H1 (cell line): ENCODE measurements around the gene PIEZO1. TPM values are rescaled to one million over a fixed set of nuclear protein-coding genes. Genes with fewer than 3 reads are reported as not detected.

Source experiments
- CTCF ChIA-PET: fragments of 300-600 bp; sonication (Branson Sonifier 250); formaldehyde crosslinking; loops from one replicate; lab custom pipeline; 2021; ENCODE audit not compliant: partially characterized antibody; lab: Charles Lee
- POLR2A ChIA-PET: fragments of 300-600 bp; sonication (Branson Sonifier 250); formaldehyde crosslinking; loops from one replicate; lab custom pipeline; 2021; ENCODE audit warnings: inconsistent platforms; ENCODE audit not compliant: partially characterized antibody; lab: Charles Lee
- DNase-seq, 2 experiments: peaks; one replicate each; pipeline versions ENCODE4 v3.0.0 to v3.0.0-alpha.2; 2010 to 2022; ENCODE audit warnings: low spot score in 2 of 2, low read depth in 1 of 2, mixed read lengths in 1 of 2
- FAIRE-seq: peaks from 2 replicates; lab custom pipeline; 2011; peaks lifted over from hg19 to GRCh38; lab: Jason Lieb, UNC
- H2AFZ ChIP-seq: 2 replicates; pipeline ENCODE4 v1.8.1; 2012; ENCODE audit warnings: low read length, inconsistent platforms
- H2AK5ac ChIP-seq: 2 replicates; pipeline ENCODE4 v1.6.1; 2013; ENCODE audit warnings: low read depth, low read length
- H2BK120ac ChIP-seq: replicated peaks from 2 replicates; pipeline ENCODE3; 2013; ENCODE audit warnings: low read depth, low read length, inconsistent platforms
- H2BK12ac ChIP-seq: 2 replicates; pipeline ENCODE4 v1.6.1; 2013; ENCODE audit warnings: low read depth, low read length
- H2BK15ac ChIP-seq: 2 replicates; pipeline ENCODE4 v1.6.1; 2013; ENCODE audit warnings: low read length
- H2BK20ac ChIP-seq: 2 replicates; pipeline ENCODE4 v1.6.1; 2013; ENCODE audit warnings: low read length
- H2BK5ac ChIP-seq: 2 replicates; pipeline ENCODE4 v1.6.1; 2013; ENCODE audit warnings: low read depth, low read length
- H3K14ac ChIP-seq: 2 replicates; pipeline ENCODE4 v1.6.1; 2013; ENCODE audit warnings: inconsistent platforms; ENCODE audit not compliant: insufficient read length
- H3K18ac ChIP-seq: 2 replicates; pipeline ENCODE4 v1.6.1; 2013; ENCODE audit warnings: low read length; ENCODE audit errors: extremely low read depth
- H3K23ac ChIP-seq: 2 replicates; pipeline ENCODE4 v1.6.1; 2013; ENCODE audit warnings: inconsistent platforms; ENCODE audit not compliant: insufficient read length
- H3K23me2 ChIP-seq: 2 replicates; pipeline ENCODE4 v1.6.1; 2013; ENCODE audit warnings: low read depth, low read length
- H3K27ac ChIP-seq: 2 replicates; pipeline ENCODE4 v1.6.1; 2011; ENCODE audit warnings: low read depth, low read length, inconsistent platforms
- H3K27me3 ChIP-seq, 4 experiments: replicated peaks in 1 of 4; 1 replicate in 1 of 4; 2 replicates in 3 of 4; pipeline versions ENCODE4 v1.6.1 to v1.8.1; 2011 to 2013; ENCODE audit warnings: low read length in 3 of 4, mild to moderate bottlenecking in 3 of 4, inconsistent platforms in 2 of 4, mixed read lengths in 2 of 4, moderate library complexity in 1 of 4; ENCODE audit not compliant: control insufficient read depth in 3 of 4, insufficient read depth in 3 of 4; ENCODE audit errors: extremely low read depth in 1 of 4
- H3K36me3 ChIP-seq, 4 experiments: 2 replicates each; pipeline versions ENCODE4 v1.6.1 to v1.8.1; 2011 to 2013; ENCODE audit warnings: mild to moderate bottlenecking in 4 of 4, low read length in 3 of 4, moderate library complexity in 2 of 4, control low read depth in 1 of 4, inconsistent platforms in 1 of 4; ENCODE audit not compliant: insufficient read depth in 4 of 4, control insufficient read depth in 2 of 4
- H3K4ac ChIP-seq: replicated peaks from 2 replicates; pipeline ENCODE3; 2013; ENCODE audit warnings: low read length, low read depth, mixed read lengths, inconsistent platforms; ENCODE audit not compliant: insufficient read length
- H3K4me1 ChIP-seq, 4 experiments: replicated peaks in 1 of 4; 1 replicate in 1 of 4; 2 replicates in 3 of 4; pipeline versions ENCODE4 v1.6.1 to v1.8.1; 2011 to 2013; ENCODE audit warnings: low read length in 3 of 4, inconsistent platforms in 2 of 4, mixed read lengths in 1 of 4; ENCODE audit not compliant: insufficient read depth in 4 of 4, control insufficient read depth in 3 of 4
- H3K4me2 ChIP-seq, 2 experiments: 2 replicates each; pipeline versions ENCODE4 v1.6.1 to v1.8.1; 2011 to 2013; ENCODE audit warnings: low read depth in 2 of 2, low read length in 2 of 2, control low read depth in 1 of 2, inconsistent platforms in 1 of 2, mild to moderate bottlenecking in 1 of 2; ENCODE audit not compliant: insufficient read depth in 1 of 2
- H3K4me3 ChIP-seq, 4 experiments: fragments of 200-600, 300-600 bp in 1 of 4; sonication (generic), shearing (Covaris generic), sonication (Bioruptor Twin) in 1 of 4; 2 replicates each; pipeline versions ENCODE4 v1.5.1 to v1.8.1; 2011 to 2016; ENCODE audit warnings: low read length in 4 of 4, low read depth in 3 of 4, control low read depth in 2 of 4, inconsistent platforms in 2 of 4, mild to moderate bottlenecking in 2 of 4, mixed read lengths in 1 of 4, moderate library complexity in 1 of 4; ENCODE audit not compliant: insufficient read depth in 2 of 4; ENCODE audit errors: extremely low read depth in 1 of 4
- H3K56ac ChIP-seq: replicated peaks from 2 replicates; pipeline ENCODE3; 2013; ENCODE audit warnings: low read depth, mild to moderate bottlenecking, mixed read lengths, low read length, inconsistent platforms; ENCODE audit not compliant: insufficient read length
- H3K79me1 ChIP-seq: 2 replicates; pipeline ENCODE4 v1.6.1; 2013; ENCODE audit warnings: low read depth, low read length, control low read depth
- H3K79me2 ChIP-seq, 2 experiments: 2 replicates each; pipeline versions ENCODE4 v1.6.1 to v1.8.1; 2012 to 2013; ENCODE audit warnings: low read length in 2 of 2, mild to moderate bottlenecking in 2 of 2, inconsistent platforms in 1 of 2; ENCODE audit not compliant: insufficient read depth in 2 of 2, control insufficient read depth in 1 of 2
- H3K9ac ChIP-seq, 4 experiments: replicated peaks in 1 of 4; 1 replicate in 1 of 4; 2 replicates in 3 of 4; pipeline versions ENCODE4 v1.6.1 to v1.8.1; 2011 to 2013; ENCODE audit warnings: low read depth in 3 of 4, low read length in 3 of 4, control low read depth in 2 of 4, mild to moderate bottlenecking in 2 of 4, moderate library complexity in 2 of 4, inconsistent platforms in 1 of 4; ENCODE audit errors: extremely low read depth in 1 of 4
- H3K9me3 ChIP-seq, 2 experiments: 2 replicates each; pipeline versions ENCODE4 v1.6.1 to v1.8.1; 2012 to 2013; ENCODE audit warnings: mild to moderate bottlenecking in 2 of 2, moderate library complexity in 2 of 2, control low read depth in 1 of 2, inconsistent platforms in 1 of 2, low read depth in 1 of 2, low read length in 1 of 2, mixed read lengths in 1 of 2; ENCODE audit not compliant: insufficient read depth in 2 of 2
- H4K20me1 ChIP-seq, 2 experiments: replicated peaks in 1 of 2; 2 replicates each; pipeline versions ENCODE3 to v1.8.1; 2011 to 2013; ENCODE audit warnings: inconsistent platforms in 2 of 2, low read length in 2 of 2, mild to moderate bottlenecking in 1 of 2; ENCODE audit not compliant: insufficient read depth in 2 of 2, control insufficient read depth in 1 of 2
- H4K5ac ChIP-seq: 2 replicates; pipeline ENCODE4 v1.6.1; 2013; ENCODE audit warnings: low read length, low read depth, mixed read lengths, inconsistent platforms; ENCODE audit not compliant: insufficient read length
- H4K8ac ChIP-seq: 2 replicates; pipeline ENCODE4 v1.8.0; 2013; ENCODE audit warnings: mild to moderate bottlenecking, moderate library complexity, low read length, inconsistent platforms; ENCODE audit not compliant: insufficient read depth; ENCODE audit errors: extremely low read depth
- H4K91ac ChIP-seq: replicated peaks from 2 replicates; pipeline ENCODE3; 2013; ENCODE audit warnings: low read length, mixed read lengths, inconsistent platforms; ENCODE audit not compliant: insufficient read length
- ASH2L ChIP-seq: fragments of 200-600, 300-600 bp; sonication (generic); IDR thresholded peaks from one replicate; pipeline ENCODE4 v1.7.1; 2017; ENCODE audit warnings: low read length
- EGR1 ChIP-seq: IDR thresholded peaks from 2 replicates; pipeline ENCODE4 v1.6.1; 2011; ENCODE audit warnings: low read depth, low read length, borderline replicate concordance
- FOSL1 ChIP-seq: IDR thresholded peaks from 2 replicates; pipeline ENCODE4 v1.6.1; 2011; ENCODE audit warnings: mild to moderate bottlenecking, low read depth, low read length, moderate library complexity; ENCODE audit not compliant: insufficient read depth
- GTF2F1 ChIP-seq: IDR thresholded peaks from 2 replicates; pipeline ENCODE4 v1.6.1; 2012; ENCODE audit warnings: low read depth, low read length, improper control_type of control experiment, borderline replicate concordance
- SP4 ChIP-seq: IDR thresholded peaks from 2 replicates; pipeline ENCODE4 v1.6.1; 2012; ENCODE audit warnings: low read length, inconsistent platforms
- TBP ChIP-seq: IDR thresholded peaks from 2 replicates; pipeline ENCODE4 v1.6.1; 2011; ENCODE audit warnings: low read depth, low read length, improper control_type of control experiment
- WGBS, 2 experiments: shearing (Covaris generic) in 1 of 2; methylation state at CpG; one replicate each; pipeline versions ENCODE4 v1.1.6 to v1.1.7; 2013 to 2015; ENCODE audit warnings: low lambda C conversion rate in 2 of 2, mixed read lengths in 2 of 2, inconsistent platforms in 1 of 2, low coverage in 1 of 2, missing lambda C conversion rate in 1 of 2; ENCODE audit not compliant: insufficient replicate concordance in 2 of 2, insufficient coverage in 1 of 2, insufficient read length in 1 of 2; ENCODE audit errors: extremely low coverage in 1 of 2, missing lambda C conversion rate in 1 of 2; 5-methylcytosine and 5-hydroxymethylcytosine counted together
- polyA plus RNA-seq, 7 experiments: library from polyadenylated mRNA; depleted of rRNA in 3 of 7; stranded (reverse) in 5 of 7; unstranded in 2 of 7; fragments of >200 nt in 5 of 7; fragments of 200-250 nt in 2 of 7; gene quantifications; 1 replicate in 5 of 7; 2 replicates in 1 of 7; 4 replicates in 1 of 7; pipeline versions ENCODE4 v1.2.1 to v1.2.3, GENCODE V29; 2011 to 2013; ENCODE audit warnings: missing spikeins in 2 of 7, mixed read lengths in 2 of 7
- total RNA-seq: library from RNA; stranded (reverse); fragmentation: NEBNext Ultra II Directional; extraction: Animal tissue kit (Norgen Biotek cat#: 25700); gene quantifications from 2 replicates; pipeline ENCODE4 v1.2.1, GENCODE V29; 2021
- TF ChIP-seq, protein P1 (sequence below): IDR thresholded peaks from 2 replicates; pipeline ENCODE4 v1.6.1; 2012; ENCODE audit warnings: inconsistent platforms
- TF ChIP-seq, protein P2 (sequence below): IDR thresholded peaks from 2 replicates; pipeline ENCODE4 v1.6.1; 2012; ENCODE audit warnings: inconsistent platforms

Gene PIEZO1
- total and polyA plus RNA-seq, 2 of the 8 experiments (the other 6 are each of a cell fraction or from before 2014, with no cell fraction given), result 42.3 to 67.5 TPM

DNA sequence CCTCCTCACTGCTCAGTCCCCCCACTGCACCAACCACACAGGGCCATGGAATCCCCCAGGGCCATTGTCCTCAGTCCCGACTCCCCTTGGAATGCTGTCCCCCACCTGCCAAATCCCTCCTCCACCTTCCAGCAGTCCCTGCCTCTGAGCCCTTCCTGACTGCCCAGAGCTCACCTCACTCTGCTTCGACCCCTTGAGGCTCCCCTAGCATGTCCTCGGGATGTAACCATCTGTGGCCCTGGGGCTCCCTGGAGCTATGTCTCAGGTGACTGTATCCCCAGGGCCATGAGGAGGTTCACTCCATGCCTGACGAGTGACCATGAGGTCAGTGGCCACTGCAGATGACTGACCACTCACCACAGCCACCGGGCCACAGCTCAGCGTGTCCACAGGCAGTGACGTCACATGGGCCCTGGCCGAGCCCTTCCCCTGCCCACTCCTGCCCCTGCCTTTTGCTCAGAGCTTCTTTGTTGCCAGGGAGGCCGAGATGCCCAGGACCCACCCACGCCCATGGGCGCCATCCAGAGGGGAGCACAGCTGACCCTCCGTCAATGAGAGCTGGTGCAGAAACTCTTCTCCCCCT lies 7.7 kb upstream of the PIEZO1 start:
- peak overlapping the region; percentile 84 for H2BK120ac ChIP-seq
- no peak overlapping the region for H3K14ac ChIP-seq
- no peak overlapping the region for H3K4me2 ChIP-seq
- no peak overlapping the region for H3K56ac ChIP-seq
- peak overlapping the region; percentile 92; the same call in 1 of the 2 replicates for H2BK15ac ChIP-seq
- H4K5ac ChIP-seq, result no peak overlapping the region
- H3K36me3 ChIP-seq, result no peaks in the 10 kb centered on the region
- no peak overlapping the region for H3K27ac ChIP-seq
- peak overlapping the region; percentile 62; the same call in 1 of the 2 replicates for H3K18ac ChIP-seq
- DNase-seq, result no peak
- H2BK12ac ChIP-seq, result peak overlapping the region; percentile 97; the same call in 1 of the 2 replicates
- H3K23ac ChIP-seq, result no peak overlapping the region
- 0 out of 2 replicates have a peak overlapping the region, but pooled peaks have one; percentile 72 for H2BK20ac ChIP-seq
- no peak overlapping the region for H3K4me3 ChIP-seq
- no peak overlapping the region for H2AFZ ChIP-seq
- no peak for FAIRE-seq
- no peak overlapping the region for H2AK5ac ChIP-seq
- peak overlapping the region; percentile 98 for H4K91ac ChIP-seq
- no peaks in the 10 kb centered on the region; the same call in 1 of the 2 replicates for H3K23me2 ChIP-seq
- no peaks in the 10 kb centered on the region; a peak in 1 of 7 replicates for H3K27me3 ChIP-seq
- H4K8ac ChIP-seq, result peak overlapping the region; percentile 65; the same call in 1 of the 2 replicates
- ChIA-PET POLR2A (interaction anchor here (1.1 to 2.5 kb wide), 5 partner anchors 8 to 40 kb away, joined by 3 to 6 read pairs (median 3); no protein-coding TSS in a partner anchor), CTCF (interaction anchor here (0.5 to 1.8 kb wide), 16 partner anchors 8 to 496 kb away, joined by 3 to 8 read pairs (median 3); no protein-coding TSS in a partner anchor)
- H3K4ac ChIP-seq, result peak overlapping the region; percentile 46
- peaks cover 0 to 26% (median 18%) of the 10 kb centered on the region in 4 experiments; a peak in 6 of 7 replicates for H3K4me1 ChIP-seq
- H3K9ac ChIP-seq, result no peak overlapping the region
- 90% methylated on average over 10 of the region's 12 CpGs; no CpG with 5 or more reads in 1 of the 2 experiments for WGBS, 2 experiments
- no peaks in the 10 kb centered on the region for H3K79me2 ChIP-seq
- TF ChIP-seq GTF2F1 (no peak), EGR1 (no peak), SP4 (no peak), FOSL1 (no peak), TBP (no peak), ASH2L (no peak)
- TF ChIP-seq, protein P1, sequence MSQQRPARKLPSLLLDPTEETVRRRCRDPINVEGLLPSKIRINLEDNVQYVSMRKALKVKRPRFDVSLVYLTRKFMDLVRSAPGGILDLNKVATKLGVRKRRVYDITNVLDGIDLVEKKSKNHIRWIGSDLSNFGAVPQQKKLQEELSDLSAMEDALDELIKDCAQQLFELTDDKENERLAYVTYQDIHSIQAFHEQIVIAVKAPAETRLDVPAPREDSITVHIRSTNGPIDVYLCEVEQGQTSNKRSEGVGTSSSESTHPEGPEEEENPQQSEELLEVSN, result peak; percentile 59; the same call in 1 of the 2 replicates
- TF ChIP-seq, protein P2, sequence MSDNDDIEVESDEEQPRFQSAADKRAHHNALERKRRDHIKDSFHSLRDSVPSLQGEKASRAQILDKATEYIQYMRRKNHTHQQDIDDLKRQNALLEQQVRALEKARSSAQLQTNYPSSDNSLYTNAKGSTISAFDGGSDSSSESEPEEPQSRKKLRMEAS, result 0 out of 2 replicates have a peak, but pooled peaks have one; percentile 12
- no peaks in the 10 kb centered on the region for H3K9me3 ChIP-seq
- no peaks in the 10 kb centered on the region for H3K79me1 ChIP-seq
- peak overlapping the region; percentile 78; the same call in 1 of the 2 replicates for H2BK5ac ChIP-seq
- H4K20me1 ChIP-seq, result no peaks in the 10 kb centered on the region
